ENCODE data around the gene PSME2. TPM values are rescaled to one million over a fixed set of nuclear protein-coding genes. Genes with fewer than 3 reads are reported as not detected.

PSME2 gene
- total and polyA plus RNA-seq, 2 experiments from 2014 or later = 54.0 to 259 TPM

DNA sequence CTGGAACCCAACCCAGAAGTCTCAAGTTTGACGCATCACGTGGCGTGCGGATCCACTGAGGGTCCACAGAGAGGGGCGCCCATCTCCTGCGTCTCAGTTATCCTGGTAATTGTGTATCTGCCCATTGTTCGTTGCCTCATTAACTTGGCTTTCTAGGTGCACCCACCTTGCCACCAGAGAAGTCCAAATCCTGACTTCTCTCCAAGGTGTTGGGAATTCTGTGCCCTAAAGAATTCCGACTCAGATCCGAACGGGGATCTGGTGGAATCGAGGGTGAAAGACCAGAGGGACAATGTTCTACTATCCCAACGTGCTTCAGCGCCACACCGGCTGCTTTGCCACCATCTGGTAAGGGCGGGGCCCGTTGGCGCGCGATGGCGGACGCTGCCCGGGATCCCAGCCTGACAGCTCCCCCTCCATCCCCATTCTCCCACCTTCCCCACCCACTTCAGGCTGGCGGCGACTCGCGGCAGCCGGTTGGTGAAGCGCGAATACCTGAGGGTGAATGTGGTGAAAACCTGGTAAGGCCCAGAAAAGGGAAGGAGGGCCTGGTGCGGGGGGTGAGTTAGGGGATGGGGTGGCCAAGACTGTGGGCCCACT is 26.0 kb upstream of the PSME2 start:
- peaks cover 19% of the 10 kb centered on the region for H3K27me3 Mint-ChIP-seq (ENCODE audit: insufficient read depth, low read depth, poor library complexity)
- H3K9me3 Mint-ChIP-seq = no peaks in the 10 kb centered on the region
- Histone ChIP-seq H3K36me3 (ENCODE audit: insufficient read depth) (no peaks in the 10 kb centered on the region), H3K79me2 (replicated peaks; ENCODE audit: insufficient read depth) (no peaks in the 10 kb centered on the region), H4K20me1 (replicated peaks; ENCODE audit: insufficient read depth) (no peaks in the 10 kb centered on the region; the same call in 1 of the 2 replicates), H3K4me2 (peak overlapping the region; percentile 100), H3K4me1 (ENCODE audit: insufficient read depth) (0 out of 2 replicates have a peak, but pooled peaks cover 3% of the 10 kb centered on the region), H2AFZ (peak overlapping the region; percentile 99), H3K27ac (ENCODE audit: low read depth) (no peak overlapping the region), H3K9me2 (ENCODE audit: insufficient read depth) (no peaks in the 10 kb centered on the region), H3K4me3 (peak overlapping the region; percentile 81), H3K27me3 (ENCODE audit: insufficient read depth) (no peaks in the 10 kb centered on the region), H3F3A (replicated peaks; ENCODE audit: low read depth) (peaks cover 7% of the 10 kb centered on the region; the same call in 1 of the 2 replicates)
- H3K4me3 Mint-ChIP-seq = peak overlapping the region; percentile 87
- ATAC-seq (peak; percentile 16), DNase-seq (ENCODE audit: low spot score) (peak; percentile 51)
- TF ChIP-seq ZNF114 (CRISPR knock-in tag; IDR thresholded peaks at IDR 0.05) = no peak
- TF ChIP-seq REST (IDR thresholded peaks at IDR 0.05; ENCODE audit: unreplicated experiment) = no peak
- no peak for TF ChIP-seq EZH2phosphoT487 (IDR thresholded peaks at IDR 0.05; ENCODE audit: unreplicated experiment)
- no peak for TF ChIP-seq ZNF331 (CRISPR knock-in tag; IDR thresholded peaks at IDR 0.05; ENCODE audit: low read depth)
- TF ChIP-seq EZH2 (IDR thresholded peaks at IDR 0.05; ENCODE audit: low read depth, unreplicated experiment) = no peak
- TF ChIP-seq ETS1 (IDR thresholded peaks at IDR 0.05) = no peak
- no peak for TF ChIP-seq JUNB (IDR thresholded peaks at IDR 0.05; ENCODE audit: unreplicated experiment)
- no peak overlapping the region for H3K27ac Mint-ChIP-seq
- H3K36me3 Mint-ChIP-seq (ENCODE audit: low read depth) = peaks cover 16% of the 10 kb centered on the region; the same call in 2 of the 3 replicates
- H3K4me1 Mint-ChIP-seq = peaks cover 4% of the 10 kb centered on the region; the same call in 1 of the 3 replicates

DNA sequence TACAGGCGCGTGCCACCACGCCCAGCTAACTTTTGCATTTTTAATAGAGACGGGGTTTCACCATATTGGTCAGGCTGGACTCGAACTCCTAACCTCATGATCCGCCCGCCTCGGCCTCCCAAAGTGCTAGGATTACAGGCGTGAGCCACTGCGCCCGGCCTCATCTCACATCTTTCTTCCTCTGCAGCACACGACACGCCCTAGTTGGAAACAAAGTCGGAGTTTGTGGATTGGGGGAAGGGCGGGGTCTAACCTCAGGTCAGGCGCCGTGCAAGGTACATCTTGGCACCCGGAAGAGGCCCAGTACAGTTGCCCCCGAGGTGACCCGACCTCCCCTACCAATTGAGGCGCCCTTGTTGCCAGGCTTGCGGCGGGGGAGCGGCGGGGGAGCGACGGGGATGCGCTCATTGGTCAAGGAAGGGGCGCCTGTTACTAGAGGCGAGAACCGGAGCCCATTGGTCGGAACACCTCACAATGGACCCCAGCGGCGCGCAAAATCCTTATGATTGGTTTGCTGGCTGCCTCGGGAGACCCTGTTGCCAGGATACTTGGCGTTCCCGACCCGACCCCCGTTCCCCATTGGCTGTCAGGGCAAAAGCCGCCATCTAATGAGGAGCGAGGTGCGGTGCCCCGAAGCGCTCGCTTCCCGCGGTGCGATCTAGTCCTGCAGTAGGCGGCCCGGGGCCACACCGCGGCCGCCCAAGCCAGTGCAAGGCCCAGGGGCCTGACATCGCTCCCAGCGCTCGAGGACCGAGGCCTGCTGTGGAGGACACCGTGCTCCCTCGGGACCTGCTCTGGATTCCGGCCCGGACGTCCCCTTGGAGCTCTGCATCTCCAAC is 25.2 kb upstream of the PSME2 start, which contains the start of gene REC8:
TSS of gene REC8 (plus strand) at position 659 of the 839 bp plus-strand sequence. CDS start 473 bp downstream, outside the sequence.
- Mint-ChIP-seq H3K9me3 (no peaks in the 10 kb centered on the region), H3K4me1 (peaks cover 4% of the 10 kb centered on the region; the same call in 1 of the 3 replicates), H3K4me3 (peak within 1 kb of the TSS; percentile 87), H3K27me3 (ENCODE audit: insufficient read depth, low read depth, poor library complexity) (peaks cover 19% of the 10 kb centered on the region), H3K36me3 (ENCODE audit: low read depth) (peaks cover 11% of the 10 kb centered on the region; the same call in 2 of the 3 replicates), H3K27ac (peak within 1 kb of the TSS; percentile 82)
- Histone ChIP-seq H3K4me3 (peak within 1 kb of the TSS; percentile 81), H3K9me2 (ENCODE audit: insufficient read depth) (no peaks in the 10 kb centered on the region), H3K79me2 (replicated peaks; ENCODE audit: insufficient read depth) (no peaks in the 10 kb centered on the region), H3K27ac (ENCODE audit: low read depth) (peak within 1 kb of the TSS; percentile 43; the same call in 1 of the 2 replicates), H4K20me1 (replicated peaks; ENCODE audit: insufficient read depth) (no peaks in the 10 kb centered on the region; the same call in 1 of the 2 replicates), H3F3A (replicated peaks; ENCODE audit: low read depth) (peaks cover 7% of the 10 kb centered on the region; the same call in 1 of the 2 replicates), H3K4me1 (ENCODE audit: insufficient read depth) (0 out of 2 replicates have a peak, but pooled peaks cover 3% of the 10 kb centered on the region), H2AFZ (peak within 1 kb of the TSS; percentile 99), H3K4me2 (peak within 1 kb of the TSS; percentile 100), H3K36me3 (ENCODE audit: insufficient read depth) (no peaks in the 10 kb centered on the region), H3K27me3 (ENCODE audit: insufficient read depth) (no peaks in the 10 kb centered on the region)
- ATAC-seq (peak; percentile 92), DNase-seq (ENCODE audit: low spot score) (peak; percentile 100)
- no peak for TF ChIP-seq ZNF114 (CRISPR knock-in tag; IDR thresholded peaks at IDR 0.05)
- no peak for TF ChIP-seq CTCF (conservative IDR thresholded peaks at IDR 0.05; ENCODE audit: low read depth in 2 of 2)
- no peak for TF ChIP-seq CREB1 (CRISPR knock-in tag; IDR thresholded peaks at IDR 0.05; ENCODE audit: low read depth)
